ENCODE data around the gene LHX5.
A peak's percentile ranks its signal among the peaks of the same experiment; 100 is the strongest.

Gene LHX5

GRCh38 chr12:113438523-113439300 lies 33.0 kb downstream of the LHX5 start:
- no peak for DNase-seq

- no peak for DNase-seq
Observed at GRCh38 chr12:113437729-113438100, 34.0 kb downstream of the LHX5 start.

GRCh38 chr12:113436993-113437728 lies 34.5 kb downstream of the LHX5 start:
- no peak for DNase-seq

- no peak for DNase-seq
Observed at GRCh38 chr12:113436586-113436985, 35.1 kb downstream of the LHX5 start.

- DNase-seq = no peak
Observed at GRCh38 chr12:113435367-113435766, 36.3 kb downstream of the LHX5 start.

GRCh38 chr12:113432986-113433385 lies 38.7 kb downstream of the LHX5 start:
- DNase-seq = no peak

GRCh38 chr12:113428482-113428881 lies 43.2 kb downstream of the LHX5 start:
- DNase-seq = no peak

GRCh38 chr12:113427882-113428281 lies 43.8 kb downstream of the LHX5 start:
- no peak for DNase-seq

- DNase-seq = no peak
Observed at GRCh38 chr12:113425960-113426453, 45.7 kb downstream of the LHX5 start.

GRCh38 chr12:113424915-113425823 lies 46.5 kb downstream of the LHX5 start:
- peak; percentile 57 for DNase-seq

GRCh38 chr12:113424456-113424855 lies 47.2 kb downstream of the LHX5 start:
- no peak for DNase-seq

- DNase-seq = no peak
Observed at GRCh38 chr12:113422886-113423669, 48.6 kb downstream of the LHX5 start.

GRCh38 chr12:113422030-113422885 lies 49.4 kb downstream of the LHX5 start, which contains the start of gene SDSL:
Gene SDSL (plus strand): TSS chr12:113422380. CDS start chr12:113427983, 5,603 bp downstream.
- no peak for DNase-seq

GRCh38 chr12:113420996-113421595 lies 50.6 kb downstream of the LHX5 start:
- DNase-seq = no peak

GRCh38 chr12:113418213-113418879 lies 53.3 kb downstream of the LHX5 start:
- DNase-seq = no peak

GRCh38 chr12:113416091-113416754 lies 55.4 kb downstream of the LHX5 start:
- no peak for DNase-seq

GRCh38 chr12:113414519-113415038 lies 57.1 kb downstream of the LHX5 start:
- no peak for DNase-seq

GRCh38 chr12:113413488-113413939 lies 58.2 kb downstream of the LHX5 start:
- DNase-seq = no peak
